Spleen (tissue), 7 donors: ENCODE data around the gene PATE1.

Source experiments
- CTCF ChIP-seq, 11 experiments: fragments of 200-600 bp in 7 of 11; fragments of 450-650 bp in 4 of 11; sonication (generic) in 4 of 11; IDR thresholded peaks in 8 of 11; conservative IDR thresholded peaks in 3 of 11; 1 replicate in 7 of 11; 2 replicates in 4 of 11; pipeline versions ENCODE4 v1.4.0 to v1.8.0; 2016 to 2021; ENCODE audit warnings: antibody characterized with exemption in 11 of 11, inconsistent platforms in 4 of 11, mild to moderate bottlenecking in 1 of 11
- POLR2A ChIP-seq, 3 donors: fragments of 450-650 bp; IDR thresholded peaks; one replicate each; pipeline ENCODE4 v1.5.1; 2017; ENCODE audit warnings: antibody characterized with exemption in 3 of 3, mild to moderate bottlenecking in 1 of 3
- donor health status: DM: no; HTN: no; CAD: no; lungs with moderate emphysema.
- donor health status: DM: no; HTN: no; CAD: no.
- donor health status: DM: no; HTN: no; CAD: no.

- TF ChIP-seq CTCF (IDR thresholded peaks at IDR 0.05 in 8 of 11, conservative IDR thresholded peaks at IDR 0.05 in 3 of 11) (no peak), POLR2A (IDR thresholded peaks at IDR 0.05) (no peak)
Observed at GRCh38 chr11:125740617-125741016, 5.5 kb upstream of the PATE1 start.
